Measurements from ENCODE around the gene KRTAP9-6.
"Not testable (repeated sequence)": the region's sequence is repeated elsewhere in the genome, so short reads cannot be mapped to it uniquely, and the experiment has no call there.

Gene KRTAP9-6

GRCh38 chr17:41226051-41226450 is 39.1 kb upstream of the KRTAP9-6 start:
- H3K79me2 ChIP-seq (ENCODE audit: insufficient read depth, low read length) = no peaks in the 10 kb centered on the region

GRCh38 chr17:41226598-41227095 is 38.5 kb upstream of the KRTAP9-6 start, which contains the start of gene KRTAP9-2:
Gene KRTAP9-2, plus strand, starts transcription at chr17:41226648. Its CDS starts 7 bp downstream, at chr17:41226655.
- H3K27me3 ChIP-seq (ENCODE audit: insufficient read depth, low read length, poor library complexity, severe bottlenecking); H3K79me2 ChIP-seq (ENCODE audit: insufficient read depth, low read length); H3K9me3 ChIP-seq (ENCODE audit: insufficient read depth, low read depth, low read length); H3K4me3 ChIP-seq (ENCODE audit: low read length, poor library complexity, severe bottlenecking); H3F3A ChIP-seq (ENCODE audit: low read depth); H2AFZ ChIP-seq (ENCODE audit: low read length); H3K4me2 ChIP-seq (ENCODE audit: low read depth, low read length, poor library complexity, severe bottlenecking); H3K36me3 ChIP-seq (ENCODE audit: insufficient read depth, low read length); H3K4me1 ChIP-seq (ENCODE audit: insufficient read depth, low read length, poor library complexity, severe bottlenecking); H3K9me2 ChIP-seq (replicated peaks; ENCODE audit: low read depth, low read length); H4K20me1 ChIP-seq (ENCODE audit: insufficient read depth, low read length, poor library complexity, severe bottlenecking); H3K9ac ChIP-seq (ENCODE audit: low read depth, low read length, poor library complexity, severe bottlenecking): not testable (repeated sequence)

More at GRCh38 chr17:41226051-41226450, 39.1 kb upstream of the KRTAP9-6 start:
- Histone ChIP-seq H3K27me3 (ENCODE audit: insufficient read depth, low read length, poor library complexity, severe bottlenecking) (no peaks in the 10 kb centered on the region), H3K9me3 (ENCODE audit: insufficient read depth, low read depth, low read length) (no peaks in the 10 kb centered on the region), H3F3A (ENCODE audit: low read depth) (no peaks in the 10 kb centered on the region), H4K20me1 (ENCODE audit: insufficient read depth, low read length, poor library complexity, severe bottlenecking) (no peaks in the 10 kb centered on the region), H3K9ac (ENCODE audit: low read depth, low read length, poor library complexity, severe bottlenecking) (no peak overlapping the region), H3K36me3 (ENCODE audit: insufficient read depth, low read length) (no peaks in the 10 kb centered on the region), H3K4me3 (ENCODE audit: low read length, poor library complexity, severe bottlenecking) (no peak overlapping the region), H3K4me2 (ENCODE audit: low read depth, low read length, poor library complexity, severe bottlenecking) (no peak overlapping the region), H2AFZ (ENCODE audit: low read length) (no peak overlapping the region), H3K9me2 (replicated peaks; ENCODE audit: low read depth, low read length) (no peaks in the 10 kb centered on the region), H3K4me1 (ENCODE audit: insufficient read depth, low read length, poor library complexity, severe bottlenecking) (no peaks in the 10 kb centered on the region)
- TF ChIP-seq EZH2phosphoT487 (IDR thresholded peaks at IDR 0.05; ENCODE audit: borderline replicate concordance) (no peak), CTCF (conservative IDR thresholded peaks at IDR 0.05; ENCODE audit: low read length) (no peak)

GRCh38 chr17:41230094-41230493 is 35.1 kb upstream of the KRTAP9-6 start:
- TF ChIP-seq EZH2phosphoT487 (IDR thresholded peaks at IDR 0.05; ENCODE audit: borderline replicate concordance) (no peak), CTCF (conservative IDR thresholded peaks at IDR 0.05; ENCODE audit: low read length) (no peak)
- H3K9me3 ChIP-seq (ENCODE audit: insufficient read depth, low read depth, low read length) = no peaks in the 10 kb centered on the region

GRCh38 chr17:41231731-41232130 is 33.4 kb upstream of the KRTAP9-6 start:
- no peak overlapping the region for H3K9ac ChIP-seq (ENCODE audit: low read depth, low read length, poor library complexity, severe bottlenecking)
- H3K4me2 ChIP-seq (ENCODE audit: low read depth, low read length, poor library complexity, severe bottlenecking) = no peak overlapping the region
- H3K36me3 ChIP-seq (ENCODE audit: insufficient read depth, low read length) = no peaks in the 10 kb centered on the region
- H3F3A ChIP-seq (ENCODE audit: low read depth) = no peaks in the 10 kb centered on the region
- no peaks in the 10 kb centered on the region for H3K9me3 ChIP-seq (ENCODE audit: insufficient read depth, low read depth, low read length)
- H3K79me2 ChIP-seq (ENCODE audit: insufficient read depth, low read length) = no peaks in the 10 kb centered on the region
- H4K20me1 ChIP-seq (ENCODE audit: insufficient read depth, low read length, poor library complexity, severe bottlenecking) = no peaks in the 10 kb centered on the region
- H3K27me3 ChIP-seq (ENCODE audit: insufficient read depth, low read length, poor library complexity, severe bottlenecking) = no peaks in the 10 kb centered on the region
- no peak for TF ChIP-seq EZH2phosphoT487 (IDR thresholded peaks at IDR 0.05; ENCODE audit: borderline replicate concordance)
- no peak for TF ChIP-seq CTCF (conservative IDR thresholded peaks at IDR 0.05; ENCODE audit: low read length)
- no peak overlapping the region for H3K4me3 ChIP-seq (ENCODE audit: low read length, poor library complexity, severe bottlenecking)
- H2AFZ ChIP-seq (ENCODE audit: low read length) = no peak overlapping the region
- no peaks in the 10 kb centered on the region for H3K4me1 ChIP-seq (ENCODE audit: insufficient read depth, low read length, poor library complexity, severe bottlenecking)
- no peaks in the 10 kb centered on the region for H3K9me2 ChIP-seq (replicated peaks; ENCODE audit: low read depth, low read length)

More at GRCh38 chr17:41230094-41230493, 35.1 kb upstream of the KRTAP9-6 start:
- no peaks in the 10 kb centered on the region for H3K9me2 ChIP-seq (replicated peaks; ENCODE audit: low read depth, low read length)
- no peaks in the 10 kb centered on the region for H3K79me2 ChIP-seq (ENCODE audit: insufficient read depth, low read length)
- H2AFZ ChIP-seq (ENCODE audit: low read length) = no peak overlapping the region
- no peak overlapping the region for H3K4me3 ChIP-seq (ENCODE audit: low read length, poor library complexity, severe bottlenecking)
- no peaks in the 10 kb centered on the region for H3K27me3 ChIP-seq (ENCODE audit: insufficient read depth, low read length, poor library complexity, severe bottlenecking)
- H3K9ac ChIP-seq (ENCODE audit: low read depth, low read length, poor library complexity, severe bottlenecking) = no peak overlapping the region
- H3F3A ChIP-seq (ENCODE audit: low read depth) = no peaks in the 10 kb centered on the region
- no peak overlapping the region for H3K4me2 ChIP-seq (ENCODE audit: low read depth, low read length, poor library complexity, severe bottlenecking)
- H4K20me1 ChIP-seq (ENCODE audit: insufficient read depth, low read length, poor library complexity, severe bottlenecking) = no peaks in the 10 kb centered on the region
- H3K4me1 ChIP-seq (ENCODE audit: insufficient read depth, low read length, poor library complexity, severe bottlenecking) = no peaks in the 10 kb centered on the region
- H3K36me3 ChIP-seq (ENCODE audit: insufficient read depth, low read length) = no peaks in the 10 kb centered on the region

- H3K9me2 ChIP-seq (replicated peaks; ENCODE audit: low read depth, low read length); H3K4me2 ChIP-seq (ENCODE audit: low read depth, low read length, poor library complexity, severe bottlenecking); H3K9me3 ChIP-seq (ENCODE audit: insufficient read depth, low read depth, low read length); H3K36me3 ChIP-seq (ENCODE audit: insufficient read depth, low read length); H3K4me1 ChIP-seq (ENCODE audit: insufficient read depth, low read length, poor library complexity, severe bottlenecking); H3F3A ChIP-seq (ENCODE audit: low read depth); H3K27me3 ChIP-seq (ENCODE audit: insufficient read depth, low read length, poor library complexity, severe bottlenecking); H4K20me1 ChIP-seq (ENCODE audit: insufficient read depth, low read length, poor library complexity, severe bottlenecking); H3K9ac ChIP-seq (ENCODE audit: low read depth, low read length, poor library complexity, severe bottlenecking); H2AFZ ChIP-seq (ENCODE audit: low read length); H3K79me2 ChIP-seq (ENCODE audit: insufficient read depth, low read length); H3K4me3 ChIP-seq (ENCODE audit: low read length, poor library complexity, severe bottlenecking): not testable (repeated sequence)
Observed at GRCh38 chr17:41232399-41233105, 32.6 kb upstream of the KRTAP9-6 start, which contains the start of gene KRTAP9-3. Gene KRTAP9-3, plus strand, starts transcription at chr17:41232449. Its CDS starts 53 bp downstream, at chr17:41232502.

Data from Loucy (cell line).